Esophagus squamous epithelium (tissue), 4 donors: ENCODE data around the gene RCC2.

Experiments
- CTCF ChIP-seq, 6 experiments: fragments of 450-650 bp in 4 of 6; fragments of 200-600 bp in 2 of 6; sonication (generic) in 2 of 6; IDR thresholded peaks; one replicate each; pipeline ENCODE4 v1.5.1; 2016 to 2019; ENCODE audit warnings: antibody characterized with exemption in 6 of 6, mild to moderate bottlenecking in 4 of 6, moderate library complexity in 4 of 6
- POLR2A ChIP-seq, 4 donors: fragments of 450-650 bp; IDR thresholded peaks; one replicate each; pipeline ENCODE4 v1.6.1; 2017; ENCODE audit warnings: antibody characterized with exemption in 4 of 4, mild to moderate bottlenecking in 4 of 4, moderate library complexity in 3 of 4

GRCh38 chr1:17434601-17435000 lies 4.9 kb downstream of the RCC2 start:
- no peak for TF ChIP-seq CTCF (IDR thresholded peaks at IDR 0.05)
- TF ChIP-seq POLR2A (IDR thresholded peaks at IDR 0.05): no peak
